WTC11 (cell line): Measurements from ENCODE around the gene NME4. TPM values are rescaled to one million over a fixed set of nuclear protein-coding genes. Genes with fewer than 3 reads are reported as not detected.

ENCODE experiments used
- ATAC-seq: fragments of 200-7000 bp; cut with Tn5 transposase; 2 replicates; pipeline ENCODE4 v1.10.0; 2021; ENCODE audit warnings: mild to moderate bottlenecking, moderate library complexity
- CTCF ChIA-PET: fragments of 300-600 bp; sonication (Branson Sonifier 250); formaldehyde crosslinking; loops from one replicate; lab custom pipeline; 2021; ENCODE audit warnings: antibody characterized with exemption; lab: Charles Lee
- POLR2A ChIA-PET: fragments of 350-600 bp; sonication (Branson Sonifier 250); formaldehyde crosslinking; loops from one replicate; lab custom pipeline; 2021; ENCODE audit warnings: antibody characterized with exemption; lab: Charles Lee
- DNase-seq: peaks from one replicate; pipeline ENCODE4 v3.0.0; 2021; ENCODE audit warnings: low spot score
- H3K27ac Mint-ChIP-seq: 2 replicates; pipeline ENCODE4 v1.8.0; 2021; ENCODE audit warnings: mixed read lengths
- H3K27me3 Mint-ChIP-seq: 2 replicates; pipeline ENCODE4 v1.8.0; 2021; ENCODE audit warnings: low read depth, mild to moderate bottlenecking, moderate library complexity, mixed read lengths
- H3K36me3 Mint-ChIP-seq: 2 replicates; pipeline ENCODE4 v1.8.0; 2021; ENCODE audit warnings: mixed read lengths
- H3K4me1 Mint-ChIP-seq: 2 replicates; pipeline ENCODE4 v1.8.0; 2022; ENCODE audit warnings: mixed read lengths
- H3K4me3 Mint-ChIP-seq: 2 replicates; pipeline ENCODE4 v1.8.0; 2021; ENCODE audit warnings: mild to moderate bottlenecking, moderate library complexity, mixed read lengths
- H3K9me3 Mint-ChIP-seq: 2 replicates; pipeline ENCODE4 v1.8.0; 2021; ENCODE audit warnings: mixed read lengths
- AR ChIP-seq: fragments of 250-450 bp; sonication (Bioruptor Pico); IDR thresholded peaks from 2 replicates; pipeline ENCODE4 v1.9.0; 2021; ENCODE audit warnings: mild to moderate bottlenecking
- ATF2 ChIP-seq: sonication (generic); formaldehyde crosslinking; IDR thresholded peaks from 2 replicates; pipeline ENCODE4 v1.8.1; 2022; ENCODE audit warnings: low read depth, missing genetic modification reagents, borderline replicate concordance
- CDX4 ChIP-seq: fragments of 250-450 bp; sonication (Bioruptor Pico); IDR thresholded peaks from 2 replicates; pipeline ENCODE4 v1.9.0; 2021; ENCODE audit warnings: moderate library complexity, mild to moderate bottlenecking, inconsistent platforms, borderline replicate concordance
- CREB1 ChIP-seq: sonication (generic); formaldehyde crosslinking; IDR thresholded peaks from 2 replicates; pipeline ENCODE4 v1.8.0; 2023; ENCODE audit warnings: mild to moderate bottlenecking, missing genetic modification reagents
- FOXK1 ChIP-seq: sonication (generic); formaldehyde crosslinking; IDR thresholded peaks from 2 replicates; pipeline ENCODE4 v1.8.0; 2022; ENCODE audit warnings: mild to moderate bottlenecking, moderate library complexity, missing genetic modification reagents
- HMGA2 ChIP-seq: fragments of 250-450 bp; sonication (Bioruptor Pico); IDR thresholded peaks from 2 replicates; pipeline ENCODE4 v1.4.0; 2021; ENCODE audit warnings: mild to moderate bottlenecking, moderate library complexity
- PREB ChIP-seq: sonication (generic); formaldehyde crosslinking; IDR thresholded peaks from 2 replicates; pipeline ENCODE4 v1.8.1; 2022; ENCODE audit warnings: mild to moderate bottlenecking, missing genetic modification reagents, moderate library complexity, borderline replicate concordance
- STAT6 ChIP-seq: sonication (generic); formaldehyde crosslinking; conservative IDR thresholded peaks from 2 replicates; pipeline ENCODE4 v1.8.1; 2023; ENCODE audit warnings: mild to moderate bottlenecking, low read depth, missing genetic modification reagents, moderate library complexity
- TEAD1 ChIP-seq: sonication (generic); formaldehyde crosslinking; IDR thresholded peaks from 2 replicates; pipeline ENCODE4 v1.8.0; 2022; ENCODE audit warnings: mild to moderate bottlenecking, missing genetic modification reagents
- ZMAT4 ChIP-seq: fragments of 250-450 bp; sonication (Bioruptor Pico); IDR thresholded peaks from 2 replicates; pipeline ENCODE4 v1.9.0; 2021; ENCODE audit warnings: mild to moderate bottlenecking
- ZNF138 ChIP-seq: sonication (generic); formaldehyde crosslinking; conservative IDR thresholded peaks from 2 replicates; pipeline ENCODE4 v1.8.1; 2022; ENCODE audit warnings: mild to moderate bottlenecking, moderate library complexity, missing genetic modification reagents
- ZSCAN18 ChIP-seq: fragments of 250-450 bp; sonication (Bioruptor Pico); IDR thresholded peaks from 2 replicates; pipeline ENCODE4 v2.1.2; 2022; ENCODE audit warnings: mild to moderate bottlenecking, moderate library complexity
- total RNA-seq: library from RNA; stranded (reverse); gene quantifications from 3 replicates; pipeline ENCODE4 v1.2.3, GENCODE V29; 2021

The NME4 gene
- total RNA-seq, 1 experiment from 2014 or later: 467 TPM

GRCh38 chr16:360698-361336, 36.2 kb upstream of the NME4 start:
- ATAC-seq: no peak
- TF ChIP-seq TEAD1 (CRISPR knock-in tag) (no peak), ATF2 (CRISPR knock-in tag) (no peak), ZNF138 (CRISPR knock-in tag) (no peak)
- CTCF ChIA-PET: interaction anchor here (0.5 to 2.7 kb wide), 7 partner anchors 18 to 254 kb away, joined by 3 to 33 read pairs (median 8); no protein-coding TSS in a partner anchor
- DNase-seq: no peak
- H3K27me3 Mint-ChIP-seq: no peaks in the 10 kb centered on the region
- no peaks in the 10 kb centered on the region for H3K36me3 Mint-ChIP-seq
- POLR2A ChIA-PET: no interaction called here
- H3K4me1 Mint-ChIP-seq: no peaks in the 10 kb centered on the region
- H3K27ac Mint-ChIP-seq: no peak overlapping the region
- H3K4me3 Mint-ChIP-seq: no peak overlapping the region
- H3K9me3 Mint-ChIP-seq: no peaks in the 10 kb centered on the region

GRCh38 chr16:361341-361871, 35.6 kb upstream of the NME4 start:
- ATAC-seq (0 out of 2 replicates have a peak, but pooled peaks have one; percentile 5), DNase-seq (no peak)
- Mint-ChIP-seq H3K36me3 (no peaks in the 10 kb centered on the region), H3K4me3 (no peak overlapping the region), H3K4me1 (no peaks in the 10 kb centered on the region), H3K27me3 (no peaks in the 10 kb centered on the region), H3K27ac (no peak overlapping the region), H3K9me3 (no peaks in the 10 kb centered on the region)
- POLR2A ChIA-PET: interaction anchor here (0.6 kb wide), 1 partner anchor 40 kb away, joined by 3 read pairs; the partner anchor contains the start of gene DECR2
- TF ChIP-seq ZNF138 (CRISPR knock-in tag) (no peak), PREB (CRISPR knock-in tag) (no peak), AR (CRISPR knock-in tag) (no peak), ZSCAN18 (CRISPR knock-in tag) (no peak), ZMAT4 (CRISPR knock-in tag) (no peak), HMGA2 (CRISPR knock-in tag) (no peak), FOXK1 (CRISPR knock-in tag) (no peak)
- CTCF ChIA-PET: interaction anchor here (0.5 to 2.7 kb wide), 25 partner anchors 9 to 295 kb away, joined by 3 to 42 read pairs (median 8); partner anchors contain the start of genes ARHGDIG, AXIN1, FAM234A and LUC7L

GRCh38 chr16:361872-362701, 34.9 kb upstream of the NME4 start:
- DNase-seq (peak; percentile 83), ATAC-seq (peak; percentile 79)
- Mint-ChIP-seq H3K4me1 (no peaks in the 10 kb centered on the region), H3K27me3 (no peaks in the 10 kb centered on the region), H3K4me3 (no peak overlapping the region), H3K36me3 (peaks cover 6% of the 10 kb centered on the region), H3K9me3 (no peaks in the 10 kb centered on the region), H3K27ac (no peak overlapping the region)
- CTCF ChIA-PET: interaction anchor here (0.5 to 2.7 kb wide), 47 partner anchors 8 to 309 kb away, joined by 3 to 42 read pairs (median 4); partner anchors contain the start of genes ARHGDIG, AXIN1, DECR2 and FAM234A
- POLR2A ChIA-PET: interaction anchor here (0.6 to 0.7 kb wide), 2 partner anchors 19 to 40 kb away, joined by 3 read pairs; partner anchors contain the start of gene DECR2
- no peak for TF ChIP-seq ATF2 (CRISPR knock-in tag)
- TF ChIP-seq PREB (CRISPR knock-in tag): no peak
- TF ChIP-seq CREB1: no peak
- no peak for TF ChIP-seq CDX4 (CRISPR knock-in tag)
- no peak for TF ChIP-seq STAT6 (CRISPR knock-in tag)
